ENCODE results near the gene AQP9.
A peak's percentile ranks its signal among the peaks of the same experiment; 100 is the strongest.

AQP9 gene

GRCh38 chr15:58146749-58147148 is 8.6 kb downstream of the AQP9 start:
- H3K4me3 ChIP-seq (ENCODE audit: low read depth, low read length) = no peak overlapping the region
- no peak for TF ChIP-seq CTCF (IDR thresholded peaks at IDR 0.05; ENCODE audit: insufficient read depth, low read depth, low read length, missing control alignments)
- DNase-seq (ENCODE audit: low read depth) = no peak

- no peak overlapping the region for H3K4me3 ChIP-seq (ENCODE audit: low read depth, low read length)
- peak; percentile 9 for DNase-seq (ENCODE audit: low read depth)
- TF ChIP-seq CTCF (IDR thresholded peaks at IDR 0.05; ENCODE audit: insufficient read depth, low read depth, low read length, missing control alignments) = no peak
Measured at GRCh38 chr15:58147171-58147611, 9.0 kb downstream of the AQP9 start.

- no peak for TF ChIP-seq CTCF (IDR thresholded peaks at IDR 0.05; ENCODE audit: insufficient read depth, low read depth, low read length, missing control alignments)
- no peak overlapping the region for H3K4me3 ChIP-seq (ENCODE audit: low read depth, low read length)
- DNase-seq (ENCODE audit: low read depth) = no peak
Measured at GRCh38 chr15:58148120-58148519, 9.9 kb downstream of the AQP9 start.

- TF ChIP-seq CTCF (IDR thresholded peaks at IDR 0.05; ENCODE audit: insufficient read depth, low read depth, low read length, missing control alignments) = no peak
Measured at GRCh38 chr15:58148633-58149445, 10.7 kb downstream of the AQP9 start.

GRCh38 chr15:58154769-58155168 is 16.6 kb downstream of the AQP9 start:
- no peak overlapping the region for H3K4me3 ChIP-seq (ENCODE audit: low read depth, low read length)
- TF ChIP-seq CTCF (IDR thresholded peaks at IDR 0.05; ENCODE audit: insufficient read depth, low read depth, low read length, missing control alignments) = no peak
- DNase-seq (ENCODE audit: low read depth) = no peak

More at GRCh38 chr15:58148633-58149445, 10.7 kb downstream of the AQP9 start:
- no peak overlapping the region for H3K4me3 ChIP-seq (ENCODE audit: low read depth, low read length)
- DNase-seq (ENCODE audit: low read depth) = no peak

GRCh38 chr15:58159827-58160386 is 21.7 kb downstream of the AQP9 start:
- DNase-seq (ENCODE audit: low read depth) = no peak
- TF ChIP-seq CTCF (IDR thresholded peaks at IDR 0.05; ENCODE audit: insufficient read depth, low read depth, low read length, missing control alignments) = no peak
- no peak overlapping the region for H3K4me3 ChIP-seq (ENCODE audit: low read depth, low read length)
